Measurements from ENCODE around the gene PTH2R. TPM values are rescaled to one million over a fixed set of nuclear protein-coding genes. Genes with fewer than 3 reads are reported as not detected.

Gene PTH2R
- total and polyA plus RNA-seq, 2 of the 4 experiments (the other 2 are of a cell fraction), result under 0.01 TPM; not detected in 1

GRCh38 chr2:208386541-208386940 lies 20.1 kb upstream of the PTH2R start:
- no peak for ATAC-seq (ENCODE audit: low read depth)
- in situ Hi-C loops (cut with MboI; ENCODE audit: low sequenced_read_pairs), result loop anchor here (25.0 kb wide), 2 partner anchors 1176 to 1576 kb away; no protein-coding TSS in a partner anchor

More at GRCh38 chr2:208386541-208386940, 20.1 kb upstream of the PTH2R start:
- no peak for DNase-seq
- intact Hi-C loops (cut with micrococcal nuclease), result no loop called here
- H3K9ac ChIP-seq (ENCODE audit: low read depth, low read length), result no peak overlapping the region
- H3K27ac ChIP-seq (ENCODE audit: insufficient read depth, low read length), result no peak overlapping the region
- H2BK15ac ChIP-seq (ENCODE audit: low read depth, low read length), result no peak overlapping the region
- H2AFZ ChIP-seq (replicated peaks; ENCODE audit: low read length, poor library complexity), result no peak overlapping the region
- no peaks in the 10 kb centered on the region for H3K9me1 ChIP-seq (ENCODE audit: insufficient read depth, low read length)
- TF ChIP-seq SMC3 (IDR thresholded peaks at IDR 0.05; ENCODE audit: low read depth, low read length) (no peak), CTCF (conservative IDR thresholded peaks at IDR 0.05; ENCODE audit: low read depth, low read length) (no peak), RAD21 (IDR thresholded peaks at IDR 0.05; ENCODE audit: low read length) (no peak), ELK1 (IDR thresholded peaks at IDR 0.05; ENCODE audit: borderline replicate concordance, low read depth, low read length) (no peak), POLR2A (IDR thresholded peaks at IDR 0.05; ENCODE audit: low read depth, low read length) (no peak), NFE2L2 (IDR thresholded peaks at IDR 0.05; ENCODE audit: low read depth, low read length) (no peak)
- no peak overlapping the region for H2AK5ac ChIP-seq (ENCODE audit: low read depth, low read length)
- H3K56ac ChIP-seq (ENCODE audit: extremely low read depth, insufficient read depth, low read length), result no peak overlapping the region
- no peaks in the 10 kb centered on the region for H3K9me3 ChIP-seq (ENCODE audit: control insufficient read depth, insufficient read depth, low read length)
- no peaks in the 10 kb centered on the region for H4K20me1 ChIP-seq (ENCODE audit: insufficient read depth, low read length)
- H4K91ac ChIP-seq (ENCODE audit: insufficient read depth, low read depth, low read length), result no peak overlapping the region
- H3K27me3 ChIP-seq (ENCODE audit: control insufficient read depth, insufficient read depth, low read length), result peaks cover 5% of the 10 kb centered on the region
- H4K8ac ChIP-seq (ENCODE audit: low read depth in 2 of 2, low read length in 2 of 2), result no peak overlapping the region
- CTCF ChIA-PET, result no interaction called here
- no peak overlapping the region for H2BK120ac ChIP-seq (ENCODE audit: low read depth, low read length)
- no peaks in the 10 kb centered on the region for H3K4me1 ChIP-seq (ENCODE audit: control insufficient read depth, insufficient read depth, low read length)
- H3K4me2 ChIP-seq (ENCODE audit: low read depth, low read length), result no peak overlapping the region
- no peak overlapping the region for H2BK20ac ChIP-seq (ENCODE audit: low read depth, low read length)
- no peaks in the 10 kb centered on the region for H3K36me3 ChIP-seq (ENCODE audit: control insufficient read depth, insufficient read depth, low read length)
- H3K4ac ChIP-seq (ENCODE audit: low read depth, low read length), result no peak overlapping the region
- H3K23ac ChIP-seq (ENCODE audit: low read depth, low read length), result no peak overlapping the region
- H2BK5ac ChIP-seq (ENCODE audit: low read depth, low read length, poor library complexity, severe bottlenecking), result no peak overlapping the region
- dilution Hi-C loops (cut with HindIII; ENCODE audit: low sequenced_read_pairs, unreplicated experiment), result no loop called here
- no TSS peak for BruUV-seq (replicated peaks)
- H4K5ac ChIP-seq (ENCODE audit: low read depth, low read length), result no peak overlapping the region
- 0% methylated on average over 1 of the region's 2 CpGs; no CpG with 5 or more reads in 1 of the 2 experiments for WGBS, 2 experiments (ENCODE audit: extremely low coverage in 2 of 2, insufficient read length in 1 of 2)
- no peak overlapping the region for H2AK9ac ChIP-seq (replicated peaks; ENCODE audit: low read depth, low read length, poor library complexity)
- H3K18ac ChIP-seq (ENCODE audit: low read depth, low read length), result no peak overlapping the region
- no peak overlapping the region for H3K4me3 ChIP-seq (ENCODE audit: insufficient read depth, low read depth, low read length)
- POLR2A ChIA-PET (ENCODE audit: unreplicated experiment), result no interaction called here
- no peaks in the 10 kb centered on the region for H3K79me1 ChIP-seq (ENCODE audit: low read depth in 1 of 2, low read length in 2 of 2)
- no peak overlapping the region for H3K14ac ChIP-seq (replicated peaks; ENCODE audit: low read depth, low read length)

Data from IMR-90 (cell line).